Measurements from ENCODE around the gene BSN.
A peak's percentile ranks its signal among the peaks of the same experiment; 100 is the strongest.

BSN gene

DNA sequence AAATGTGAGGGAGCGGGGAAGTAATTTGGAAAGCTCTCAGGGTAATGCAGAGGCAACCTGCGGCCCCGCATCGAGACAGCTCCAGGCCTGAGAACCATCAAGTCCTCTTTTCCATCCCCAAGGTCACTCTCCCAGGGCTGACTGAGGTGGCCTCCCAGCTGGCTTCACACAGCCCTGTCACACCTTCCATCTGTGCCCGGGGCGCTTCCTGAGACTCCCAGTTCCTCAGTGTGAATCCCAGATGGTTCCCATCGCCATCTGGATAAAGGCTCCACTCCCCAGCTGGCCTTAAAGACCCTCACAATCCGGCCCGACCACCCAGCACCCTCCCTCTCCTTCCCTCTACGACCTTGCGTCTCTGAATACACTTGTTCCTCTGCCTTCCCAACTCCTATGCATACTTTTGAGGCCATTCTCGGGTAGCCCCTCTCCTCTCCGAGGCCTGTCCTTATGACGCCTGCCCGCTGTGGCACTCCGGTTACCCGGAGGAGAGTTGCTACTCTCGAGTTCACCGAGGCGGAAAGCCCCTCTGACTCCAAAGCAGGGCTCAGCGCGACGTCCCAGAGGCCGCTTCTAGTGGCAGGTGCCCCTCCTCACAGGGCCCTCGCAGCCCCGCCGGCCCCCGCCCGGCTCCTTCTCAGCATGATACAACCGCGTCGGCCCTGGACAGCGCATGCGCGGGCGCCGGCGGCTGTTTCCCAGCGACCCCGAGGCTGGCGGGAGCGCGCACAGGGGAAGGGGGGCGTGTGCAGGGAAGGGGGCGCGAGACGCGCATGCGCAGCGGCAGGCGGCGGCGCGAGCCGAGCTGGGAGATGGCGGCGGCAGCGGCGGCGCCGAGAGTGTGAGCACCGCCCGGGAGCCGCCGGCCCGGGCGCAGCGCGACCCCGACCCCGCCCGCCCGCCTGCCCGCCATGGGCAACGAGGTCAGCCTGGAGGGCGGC lies at the start of gene BSN:
BSN (plus strand) TSS at position 786 of the 941 bp plus-strand sequence; CDS start at position 912, 126 bp downstream.
- DNase-seq = peak; percentile 76

DNA sequence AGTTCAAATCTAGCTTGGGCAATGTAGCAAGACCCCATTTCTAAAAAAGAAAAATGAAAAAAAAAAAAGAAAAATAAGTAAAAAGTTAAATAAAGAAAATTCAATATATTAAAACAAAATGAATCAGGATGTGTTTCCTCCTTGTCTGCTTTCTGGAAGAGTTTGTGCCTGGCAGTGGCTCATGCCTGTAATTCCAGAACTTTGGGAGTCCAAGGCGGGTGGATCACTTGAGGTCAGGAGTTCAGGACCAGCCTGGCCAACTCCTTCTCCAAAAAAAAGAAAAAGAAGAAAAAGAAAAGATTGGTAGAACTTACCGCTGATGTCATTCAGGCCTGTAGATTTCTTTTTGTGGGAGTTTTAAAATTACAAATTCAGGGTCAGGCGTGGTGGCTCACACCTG lies 47.4 kb upstream of the BSN start:
- DNase-seq = no peak

DNA sequence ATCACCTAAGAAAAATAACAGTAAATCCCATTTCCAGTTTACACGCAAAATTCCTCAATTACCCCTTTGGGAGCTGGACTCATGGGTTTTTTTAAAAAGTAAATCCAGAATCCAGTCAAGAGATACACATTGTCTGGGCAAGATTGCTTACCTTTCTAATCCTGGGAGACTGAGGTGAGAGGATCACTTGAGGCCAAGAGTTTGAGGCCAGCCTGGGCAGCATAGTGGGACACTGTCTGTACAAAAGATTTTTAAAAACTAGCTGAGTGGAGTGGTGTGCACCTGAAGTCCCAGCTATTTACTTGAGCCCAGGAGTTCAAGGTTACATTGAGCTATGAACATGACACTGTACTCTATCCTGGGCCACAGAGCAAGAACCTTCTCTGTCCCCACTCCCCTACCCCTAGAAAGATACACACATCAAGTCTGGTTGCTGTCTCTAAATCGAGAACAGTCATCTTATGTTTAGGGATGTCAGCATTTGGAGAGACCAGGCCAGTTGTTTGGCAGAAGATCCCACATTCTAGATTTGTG lies 45.2 kb upstream of the BSN start:
- no peak for DNase-seq

DNA sequence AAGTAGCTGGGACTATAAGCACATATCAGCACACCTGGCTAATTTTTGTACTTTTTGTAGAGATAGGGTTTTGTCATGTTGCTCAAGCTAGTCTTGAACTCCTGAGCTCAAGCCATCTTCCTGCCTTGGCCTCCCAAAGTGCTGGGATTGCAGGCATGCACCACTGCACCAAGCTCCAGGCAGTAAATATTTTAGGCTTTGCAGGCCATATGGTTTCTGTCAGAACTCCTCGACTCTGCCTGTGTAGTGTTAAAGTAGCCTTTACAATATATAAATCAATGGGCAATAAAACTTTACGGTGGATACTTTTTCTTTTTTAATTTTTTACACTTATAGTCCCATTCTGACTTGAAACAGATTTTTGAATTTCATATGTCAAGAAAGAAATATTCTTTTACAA lies 42.6 kb upstream of the BSN start:
- DNase-seq = no peak

- no peak for DNase-seq
Measured at GRCh38 chr3:49512781-49513355, 41.4 kb upstream of the BSN start.

- no peak for DNase-seq
Measured at GRCh38 chr3:49513494-49514124, 40.7 kb upstream of the BSN start.

DNA sequence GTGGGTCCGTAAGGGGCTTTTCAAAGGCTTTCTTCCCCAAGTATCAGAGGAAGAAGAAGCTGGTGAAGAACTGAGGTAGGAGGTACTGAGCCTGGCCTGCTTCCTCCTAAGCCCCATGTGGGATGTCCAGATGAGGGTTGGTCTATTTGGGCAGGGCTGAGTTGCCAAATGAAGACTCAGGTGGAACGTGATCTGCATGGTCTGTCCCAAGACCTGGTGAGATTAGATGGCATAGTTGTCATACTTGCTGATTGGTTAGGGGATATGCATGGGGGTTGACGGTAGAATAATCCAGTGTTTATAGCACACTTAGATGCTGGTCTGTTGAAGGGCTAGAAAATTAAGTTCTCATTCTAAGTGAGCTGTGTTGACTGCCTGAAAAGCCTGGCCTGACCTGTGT lies 36.3 kb upstream of the BSN start:
- no peak for DNase-seq

- no peak for DNase-seq
Measured at GRCh38 chr3:49518441-49518840, 35.8 kb upstream of the BSN start.

DNA sequence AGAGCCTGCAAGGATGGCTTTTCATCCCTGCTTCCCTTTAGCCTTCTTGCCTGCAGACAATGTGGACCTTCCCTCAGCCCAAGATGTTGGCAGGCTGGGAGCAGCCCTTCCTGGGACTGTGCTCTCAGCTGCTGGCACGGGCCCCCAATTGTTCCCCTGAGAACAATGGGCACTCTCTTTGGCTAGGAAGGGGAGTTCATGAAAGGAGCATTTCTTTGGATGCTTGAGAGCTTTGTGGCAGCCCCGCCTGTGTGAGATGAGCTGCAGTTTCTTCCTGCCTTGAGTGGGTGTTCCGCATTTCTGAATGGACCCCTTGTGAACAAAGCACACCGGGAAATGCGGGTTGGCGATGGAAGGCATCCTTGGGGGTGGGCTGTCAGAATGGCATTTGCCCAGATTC lies 35.0 kb upstream of the BSN start:
- DNase-seq = no peak

DNA sequence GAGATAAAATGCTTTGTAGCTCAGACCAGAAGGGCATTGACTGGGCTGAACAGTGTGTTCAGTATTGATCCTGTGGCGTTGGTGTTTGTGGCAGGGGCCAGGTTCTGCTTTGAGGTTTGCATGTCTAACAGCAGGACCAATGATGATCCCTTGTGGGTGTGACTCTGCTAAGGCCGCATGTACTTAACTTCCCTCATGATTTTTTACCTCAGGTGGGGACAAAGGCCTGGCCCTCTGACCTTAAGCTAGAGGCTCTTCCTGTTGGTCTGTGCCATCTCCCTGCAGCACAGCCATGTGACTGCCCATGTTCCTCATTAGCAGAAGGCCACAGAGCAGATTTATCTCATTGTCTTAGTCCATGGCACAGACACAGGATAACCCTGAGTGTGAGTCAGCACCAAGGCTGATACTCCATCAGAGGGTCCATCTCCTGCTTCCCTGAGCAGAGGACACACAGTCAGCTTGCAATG lies 34.3 kb upstream of the BSN start:
- no peak for DNase-seq

GRCh38 chr3:49523756-49524747 lies 30.2 kb upstream of the BSN start:
- no peak for DNase-seq

DNA sequence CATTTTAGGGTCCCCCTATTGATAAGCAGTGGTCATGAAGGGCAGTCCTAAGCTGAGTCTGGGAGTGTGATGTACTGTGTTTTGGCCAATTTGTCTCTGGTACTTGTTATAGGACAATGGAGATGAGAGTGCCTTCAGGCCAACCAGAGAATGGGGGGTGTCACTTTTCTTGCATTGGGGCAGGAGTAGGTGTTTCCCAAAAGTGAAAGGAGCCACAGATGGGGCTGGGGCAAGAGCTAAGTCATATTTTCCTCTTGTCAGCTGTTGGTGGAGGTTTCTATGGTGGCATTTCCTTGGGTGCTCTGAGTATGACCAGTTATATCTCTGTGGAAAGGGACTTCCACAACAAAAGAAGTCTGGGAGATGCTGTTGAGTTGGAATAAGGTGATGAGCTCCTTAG lies 24.7 kb upstream of the BSN start:
- DNase-seq = no peak

GRCh38 chr3:49530231-49530630 lies 24.0 kb upstream of the BSN start:
- no peak for DNase-seq

GRCh38 chr3:49530701-49531100 lies 23.6 kb upstream of the BSN start:
- DNase-seq = no peak

GRCh38 chr3:49531218-49531617 lies 23.1 kb upstream of the BSN start:
- no peak for DNase-seq

- DNase-seq = no peak
Measured at GRCh38 chr3:49531715-49532114, 22.6 kb upstream of the BSN start.

DNA sequence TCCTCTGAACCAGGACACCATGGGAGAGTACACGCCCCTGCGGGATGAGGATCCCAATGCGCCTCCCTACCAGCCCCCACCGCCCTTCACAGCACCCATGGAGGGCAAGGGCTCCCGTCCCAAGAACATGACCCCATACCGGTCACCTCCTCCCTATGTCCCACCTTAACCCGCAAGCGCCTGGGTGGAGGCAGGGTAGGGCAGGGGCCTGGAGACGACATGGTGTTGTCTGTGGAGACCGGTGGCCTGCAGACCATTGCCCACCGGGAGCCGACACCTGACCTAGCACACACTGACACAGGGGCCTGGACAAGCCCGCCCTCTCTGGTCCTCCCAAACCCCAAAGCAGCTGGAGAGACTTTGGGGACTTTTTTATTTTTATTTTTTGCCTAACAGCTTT lies 21.2 kb upstream of the BSN start:
- DNase-seq = no peak

DNA sequence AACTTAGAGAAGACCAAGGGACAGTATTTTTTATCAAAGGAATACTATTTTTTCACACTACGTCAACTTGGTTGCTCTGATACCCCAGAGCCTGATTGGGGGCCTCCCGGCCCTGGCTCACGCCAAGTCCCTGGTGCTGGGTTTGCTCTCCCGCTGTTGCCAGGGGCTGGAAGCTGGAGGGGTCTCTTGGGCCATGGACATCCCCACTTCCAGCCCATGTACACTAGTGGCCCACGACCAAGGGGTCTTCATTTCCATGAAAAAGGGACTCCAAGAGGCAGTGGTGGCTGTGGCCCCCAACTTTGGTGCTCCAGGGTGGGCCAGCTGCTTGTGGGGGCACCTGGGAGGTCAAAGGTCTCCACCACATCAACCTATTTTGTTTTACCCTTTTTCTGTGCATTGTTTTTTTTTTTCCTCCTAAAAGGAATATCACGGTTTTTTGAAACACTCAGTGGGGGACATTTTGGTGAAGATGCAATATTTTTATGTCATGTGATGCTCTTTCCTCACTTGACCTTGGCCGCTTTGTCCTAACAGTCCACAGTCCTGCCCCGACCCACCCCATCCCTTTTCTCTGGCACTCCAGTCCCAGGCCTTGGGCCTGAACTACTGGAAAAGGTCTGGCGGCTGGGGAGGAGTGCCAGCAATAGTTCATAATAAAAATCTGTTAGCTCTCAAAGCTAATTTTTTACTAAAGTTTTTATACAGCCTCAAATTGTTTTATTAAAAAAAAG lies 20.3 kb upstream of the BSN start:
- DNase-seq = no peak

DNA sequence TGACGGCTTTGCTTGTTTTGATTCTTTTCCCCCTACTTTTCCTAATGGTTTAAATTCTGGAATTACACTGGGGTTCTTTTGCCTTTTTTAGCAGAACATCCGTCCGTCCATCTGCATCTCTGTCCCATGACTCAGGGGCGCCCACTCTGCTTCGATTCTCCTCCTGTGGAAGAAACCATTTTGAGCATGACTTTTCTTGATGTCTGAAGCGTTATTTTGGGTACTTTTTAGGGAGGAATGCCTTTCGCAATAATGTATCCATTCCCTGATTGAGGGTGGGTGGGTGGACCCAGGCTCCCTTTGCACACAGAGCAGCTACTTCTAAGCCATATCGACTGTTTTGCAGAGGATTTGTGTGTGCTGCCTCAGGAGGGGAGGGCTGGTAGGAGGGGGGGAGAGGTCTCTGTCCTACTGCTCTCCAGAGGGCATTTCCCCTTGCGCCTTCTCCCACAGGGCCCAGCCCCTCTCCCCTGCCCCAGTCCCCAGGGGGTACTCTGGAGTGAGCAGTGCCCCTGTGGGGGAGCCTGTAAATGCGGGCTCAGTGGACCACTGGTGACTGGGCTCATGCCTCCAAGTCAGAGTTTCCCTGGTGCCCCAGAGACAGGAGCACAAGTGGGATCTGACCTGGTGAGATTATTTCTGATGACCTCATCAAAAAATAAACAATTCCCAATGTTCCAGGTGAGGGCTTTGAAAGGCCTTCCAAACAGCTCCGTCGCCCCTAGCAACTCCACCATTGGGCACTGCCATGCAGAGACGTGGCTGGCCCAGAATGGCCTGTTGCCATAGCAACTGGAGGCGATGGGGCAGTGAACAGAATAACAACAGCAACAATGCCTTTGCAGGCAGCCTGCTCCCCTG lies 19.5 kb upstream of the BSN start:
- DNase-seq = peak; percentile 28
